Stimulated activated effector memory CD8-positive, alpha-beta T cell treated with anti-CD3 and anti-CD28 coated beads, Interleukin-12 subunit alpha, Interleukin-12 subunit beta, amount 100 ng/mL, for 72 hours (primary cell): ENCODE results near the gene KCNJ9.
"Not testable (repeated sequence)": the region's sequence is repeated elsewhere in the genome, so short reads cannot be mapped to it uniquely, and the experiment has no call there.

Source experiments
- ATAC-seq: fragments of 150-1000 bp; cut with Tn5 transposase; 2 replicates; pipeline ENCODE4 v1.10.0; 2021
- DNase-seq, 2 donors: peaks; one replicate each; pipeline ENCODE4 v3.0.0; 2021 to 2022; ENCODE audit warnings: low spot score in 2 of 2
- H3K27ac Mint-ChIP-seq: one replicate; pipeline ENCODE4 v1.8.0; 2022; ENCODE audit warnings: mild to moderate bottlenecking, mixed read lengths
- H3K36me3 Mint-ChIP-seq: one replicate; pipeline ENCODE4 v1.8.0; 2022; ENCODE audit warnings: mild to moderate bottlenecking, mixed read lengths
- H3K4me1 Mint-ChIP-seq: one replicate; pipeline ENCODE4 v1.8.0; 2022; ENCODE audit warnings: mixed read lengths
- H3K4me3 Mint-ChIP-seq: one replicate; pipeline ENCODE4 v1.8.0; 2022; ENCODE audit warnings: mild to moderate bottlenecking, mixed read lengths
- H3K9me3 Mint-ChIP-seq: one replicate; pipeline ENCODE4 v1.8.0; 2022; ENCODE audit warnings: mixed read lengths

The KCNJ9 gene

GRCh38 chr1:160101717-160102522 lies 20.6 kb downstream of the KCNJ9 start:
- no peak for DNase-seq

DNA sequence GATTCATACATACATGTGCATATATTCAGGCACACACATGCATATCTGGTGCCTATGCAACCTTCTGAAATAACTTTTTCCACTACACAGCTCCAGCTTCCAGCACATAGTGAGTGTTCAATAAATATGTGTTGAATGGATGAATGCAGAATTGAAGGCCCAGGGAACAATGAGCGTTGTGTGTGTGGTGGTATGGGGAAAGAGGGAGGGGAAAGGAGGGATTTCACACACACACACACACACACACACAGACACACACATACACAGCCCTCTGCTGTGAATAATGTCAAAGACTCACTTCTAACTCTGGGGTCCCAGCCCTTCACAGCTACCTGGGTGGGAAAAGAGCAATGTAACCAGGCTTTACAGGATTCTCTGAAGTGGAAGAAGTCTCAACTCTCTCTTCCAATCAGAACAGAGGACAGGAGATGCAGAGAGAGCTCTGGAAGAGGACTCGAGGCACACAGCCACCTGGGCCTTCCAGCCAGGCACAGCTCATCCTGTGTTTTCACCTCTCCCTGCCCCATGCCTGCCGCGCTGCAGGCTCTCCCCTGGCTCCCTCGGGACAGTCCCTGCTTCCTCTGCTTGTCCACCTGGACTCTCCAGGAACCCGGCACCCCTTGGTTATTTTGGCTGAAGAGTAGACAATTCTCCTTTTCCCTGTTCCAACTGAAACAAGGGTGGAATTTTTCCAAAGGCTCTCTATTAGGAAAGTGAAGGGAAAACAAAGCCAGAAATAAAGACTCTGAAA lies 22.5 kb downstream of the KCNJ9 start:
- no peak for ATAC-seq
- Mint-ChIP-seq H3K36me3 (peaks cover 9% of the 10 kb centered on the region), H3K27ac (no peak overlapping the region), H3K4me1 (peaks cover 36% of the 10 kb centered on the region), H3K4me3 (no peak overlapping the region), H3K9me3 (no peaks in the 10 kb centered on the region)
- no peak for DNase-seq

More at GRCh38 chr1:160101717-160102522, 20.6 kb downstream of the KCNJ9 start:
- H3K4me3 Mint-ChIP-seq = no peak overlapping the region
- H3K27ac Mint-ChIP-seq = no peak overlapping the region
- H3K36me3 Mint-ChIP-seq = peaks cover 24% of the 10 kb centered on the region
- H3K9me3 Mint-ChIP-seq = no peaks in the 10 kb centered on the region
- ATAC-seq = no peak
- H3K4me1 Mint-ChIP-seq = peaks cover 48% of the 10 kb centered on the region

DNA sequence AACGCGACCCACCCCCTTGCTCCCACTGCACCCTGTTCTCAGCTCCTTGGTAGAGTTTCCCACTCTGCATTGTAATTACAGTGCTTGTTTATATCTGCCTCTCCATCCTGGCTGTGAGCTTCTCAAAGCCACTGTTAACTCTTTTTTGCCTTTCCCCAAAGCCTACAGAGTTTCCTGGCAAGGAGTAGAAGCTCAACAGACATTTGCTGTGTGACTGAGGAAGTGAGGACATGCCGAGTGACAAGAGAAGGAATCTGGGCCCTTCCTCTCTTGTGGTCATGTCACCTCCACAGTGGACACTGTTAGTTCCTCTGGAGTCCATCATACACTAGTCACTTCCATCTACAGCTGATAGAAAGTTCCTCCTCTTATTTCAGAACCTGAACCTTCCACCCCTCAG lies 23.1 kb downstream of the KCNJ9 start:
- no peaks in the 10 kb centered on the region for H3K9me3 Mint-ChIP-seq
- H3K27ac Mint-ChIP-seq = no peak overlapping the region
- DNase-seq (no peak), ATAC-seq (no peak)
- no peak overlapping the region for H3K4me3 Mint-ChIP-seq
- peaks cover 4% of the 10 kb centered on the region for H3K36me3 Mint-ChIP-seq
- H3K4me1 Mint-ChIP-seq = peaks cover 31% of the 10 kb centered on the region

DNA sequence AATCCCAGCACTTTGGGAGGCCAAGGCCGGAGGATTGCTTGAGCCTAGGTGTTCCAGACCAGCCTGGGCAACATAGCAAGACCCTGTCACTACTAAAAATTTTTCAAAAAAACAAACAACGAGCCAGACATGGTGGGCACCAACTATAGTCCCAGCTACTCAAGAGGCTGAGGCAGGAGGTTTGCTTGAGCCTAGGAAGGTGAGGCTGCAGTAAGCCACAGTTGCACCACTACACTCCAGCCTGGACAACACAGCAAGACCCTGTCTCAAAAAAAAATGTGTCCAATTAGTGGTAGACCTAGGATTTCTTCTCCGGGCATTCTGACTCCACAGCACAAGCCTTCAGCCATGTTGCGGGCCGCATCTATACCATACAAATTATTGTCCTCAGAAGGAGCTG lies 23.8 kb downstream of the KCNJ9 start:
- ATAC-seq (no peak), DNase-seq (no peak)
- H3K9me3 Mint-ChIP-seq = no peaks in the 10 kb centered on the region
- H3K36me3 Mint-ChIP-seq = peaks cover 4% of the 10 kb centered on the region
- H3K4me1 Mint-ChIP-seq = peaks cover 24% of the 10 kb centered on the region
- no peak overlapping the region for H3K4me3 Mint-ChIP-seq
- no peak overlapping the region for H3K27ac Mint-ChIP-seq

- DNase-seq = no peak
- peaks cover 4% of the 10 kb centered on the region for H3K36me3 Mint-ChIP-seq
- H3K9me3 Mint-ChIP-seq = no peaks in the 10 kb centered on the region
- peaks cover 12% of the 10 kb centered on the region for H3K4me1 Mint-ChIP-seq
- no peak overlapping the region for H3K4me3 Mint-ChIP-seq
- no peak for ATAC-seq
- H3K27ac Mint-ChIP-seq = no peak overlapping the region
These were observed 26.2 kb downstream of the KCNJ9 start for GRCh38 chr1:160107512-160107911.

- Mint-ChIP-seq H3K4me3 (no peak overlapping the region), H3K9me3 (no peaks in the 10 kb centered on the region), H3K27ac (peak overlapping the region; percentile 81), H3K36me3 (no peaks in the 10 kb centered on the region), H3K4me1 (no peaks in the 10 kb centered on the region)
- DNase-seq (peak in 1 of 2 donors; percentile 63), ATAC-seq (peak; percentile 42)
These were observed 27.7 kb downstream of the KCNJ9 start for GRCh38 chr1:160108888-160109662.

DNA sequence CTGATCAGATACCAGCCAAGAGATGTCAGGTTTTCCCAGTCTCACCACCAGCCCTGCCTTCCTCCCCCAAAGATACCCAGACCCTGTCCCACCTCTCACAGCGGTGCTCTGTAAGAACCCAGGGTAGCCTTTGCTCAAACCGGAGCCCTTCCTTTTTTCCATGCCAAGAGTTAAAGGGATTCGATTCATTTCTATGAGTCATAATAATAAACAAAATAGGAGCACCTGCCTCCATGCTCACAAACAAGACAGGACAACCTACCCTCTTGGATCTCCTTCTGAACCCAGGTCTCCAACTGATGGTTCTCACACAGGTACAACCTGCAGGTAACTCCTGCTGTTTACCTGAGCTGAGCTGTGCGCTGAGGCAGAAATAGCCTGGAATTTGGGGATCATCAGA lies 28.3 kb downstream of the KCNJ9 start:
- DNase-seq (no peak), ATAC-seq (no peak)
- Mint-ChIP-seq H3K36me3 (no peaks in the 10 kb centered on the region), H3K4me1 (no peaks in the 10 kb centered on the region), H3K27ac (no peak overlapping the region), H3K9me3 (no peaks in the 10 kb centered on the region), H3K4me3 (no peak overlapping the region)

GRCh38 chr1:160111462-160111861 lies 30.1 kb downstream of the KCNJ9 start:
- H3K4me1 Mint-ChIP-seq, H3K36me3 Mint-ChIP-seq, H3K27ac Mint-ChIP-seq, DNase-seq, H3K9me3 Mint-ChIP-seq, H3K4me3 Mint-ChIP-seq, ATAC-seq: not testable (repeated sequence)

DNA sequence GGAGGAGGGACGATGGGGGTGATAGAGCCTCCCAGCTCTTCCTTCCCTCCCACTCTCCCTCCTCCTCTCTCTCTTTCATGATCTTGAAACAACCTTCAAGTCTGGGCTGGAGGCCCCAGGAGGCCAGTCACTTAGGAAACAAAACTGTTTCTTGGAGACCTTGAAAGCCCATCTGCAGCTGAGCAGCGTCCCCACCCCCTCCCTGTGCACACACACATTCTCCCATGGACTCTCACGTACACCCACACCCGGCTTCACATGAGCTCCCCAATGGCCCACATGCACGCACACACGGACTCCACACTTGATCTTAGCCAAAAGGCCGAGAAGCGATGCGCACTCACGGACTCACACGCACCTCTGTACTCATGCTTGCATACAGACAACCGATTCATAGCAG lies 31.0 kb downstream of the KCNJ9 start:
- Mint-ChIP-seq H3K27ac (no peak overlapping the region), H3K4me1 (no peaks in the 10 kb centered on the region), H3K36me3 (no peaks in the 10 kb centered on the region), H3K9me3 (no peaks in the 10 kb centered on the region), H3K4me3 (no peak overlapping the region)
- ATAC-seq = no peak
- no peak for DNase-seq

DNA sequence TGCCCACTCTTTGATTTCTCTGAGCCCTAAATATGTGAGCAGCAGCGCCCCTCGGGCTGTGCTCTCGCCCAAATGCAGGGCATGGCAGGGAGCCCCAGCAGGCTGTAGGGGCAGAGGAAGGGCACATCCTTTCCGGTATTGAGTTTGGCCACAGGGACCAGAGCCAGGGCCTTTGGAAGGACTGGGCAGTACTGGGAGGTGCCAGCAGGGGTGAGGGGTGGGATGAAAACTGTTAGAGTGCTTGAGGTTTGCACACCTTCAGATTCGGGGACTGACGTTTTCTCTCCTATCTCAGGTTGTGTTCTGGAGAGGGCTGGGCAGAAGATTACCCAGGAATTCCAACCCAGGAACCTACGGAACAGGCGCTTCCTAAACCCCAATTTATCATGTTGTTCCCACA lies 32.1 kb downstream of the KCNJ9 start:
- ATAC-seq = peak; percentile 6

GRCh38 chr1:160114085-160114484 lies 32.7 kb downstream of the KCNJ9 start:
- H3K9me3 Mint-ChIP-seq = no peaks in the 10 kb centered on the region
- H3K36me3 Mint-ChIP-seq = no peaks in the 10 kb centered on the region
- H3K27ac Mint-ChIP-seq = no peak overlapping the region
- no peak for DNase-seq
- no peak for ATAC-seq
- no peak overlapping the region for H3K4me3 Mint-ChIP-seq
- H3K4me1 Mint-ChIP-seq = no peaks in the 10 kb centered on the region

More for the DNA sequence above, 32.1 kb downstream of the KCNJ9 start:
- Mint-ChIP-seq H3K9me3 (no peaks in the 10 kb centered on the region), H3K27ac (no peak overlapping the region), H3K36me3 (no peaks in the 10 kb centered on the region), H3K4me3 (no peak overlapping the region), H3K4me1 (no peaks in the 10 kb centered on the region)
- DNase-seq = no peak

- H3K4me3 Mint-ChIP-seq = no peak within 1 kb of the TSS
- H3K9me3 Mint-ChIP-seq = no peaks in the 10 kb centered on the region
- H3K36me3 Mint-ChIP-seq = no peaks in the 10 kb centered on the region
- no peak for DNase-seq
- no peak within 1 kb of the TSS for H3K27ac Mint-ChIP-seq
- H3K4me1 Mint-ChIP-seq = no peaks in the 10 kb centered on the region
- ATAC-seq = no peak
These were observed 34.4 kb downstream of the KCNJ9 start, which contains the start of gene ATP1A2 for GRCh38 chr1:160115545-160116282. ATP1A2 (plus strand) TSS chr1:160115759; CDS start chr1:160115862, 103 bp downstream.

GRCh38 chr1:160116283-160117147 lies 35.2 kb downstream of the KCNJ9 start:
- H3K36me3 Mint-ChIP-seq = no peaks in the 10 kb centered on the region
- no peak overlapping the region for H3K27ac Mint-ChIP-seq
- no peaks in the 10 kb centered on the region for H3K4me1 Mint-ChIP-seq
- no peaks in the 10 kb centered on the region for H3K9me3 Mint-ChIP-seq
- ATAC-seq = no peak
- H3K4me3 Mint-ChIP-seq = no peak overlapping the region
- no peak for DNase-seq

GRCh38 chr1:160117300-160117699 lies 36.0 kb downstream of the KCNJ9 start:
- Mint-ChIP-seq H3K4me1 (no peaks in the 10 kb centered on the region), H3K4me3 (no peak overlapping the region), H3K27ac (no peak overlapping the region), H3K9me3 (no peaks in the 10 kb centered on the region), H3K36me3 (no peaks in the 10 kb centered on the region)
- DNase-seq (no peak), ATAC-seq (no peak)
